GM18870 (cell line): ENCODE results near the gene BRCC3.

ENCODE experiments used
- ATAC-seq: cut with Tn5 transposase; IDR thresholded peaks from one replicate; pipeline ENCODE4 v1.9.1; 2021; ENCODE audit warnings: moderate library complexity; ENCODE audit not compliant: unreplicated experiment

BRCC3 gene

GRCh38 chrX:155070975-155071693 lies at the start of gene BRCC3, which contains the start of the genes CMC4 and MTCP1:
TSS of gene BRCC3 (plus strand) at chrX:155071508. CDS start at chrX:155071528, 20 bp downstream.
TSS of gene CMC4 (minus strand) at chrX:155071136. CDS start at chrX:155064023, 7,113 bp downstream.
TSS of gene MTCP1 (minus strand) at chrX:155071136. CDS start at chrX:155066010, 5,126 bp downstream.
- peak; percentile 62 for ATAC-seq

- ATAC-seq = no peak
Measured at GRCh38 chrX:155022585-155022984, 48.7 kb upstream of the BRCC3 start, which contains the start of gene F8. TSS of gene F8 (minus strand) at chrX:155022723. CDS start at chrX:155022552, 171 bp downstream.

- no peak for ATAC-seq
Measured at GRCh38 chrX:155023907-155024833, 47.1 kb upstream of the BRCC3 start.

GRCh38 chrX:155026420-155026726 lies 44.9 kb upstream of the BRCC3 start:
- ATAC-seq = no peak

GRCh38 chrX:155026727-155027508 lies 44.4 kb upstream of the BRCC3 start, which contains the start of gene FUNDC2:
TSS of gene FUNDC2 (plus strand) at chrX:155026844. CDS start at chrX:155026939, 95 bp downstream.
- peak; percentile 87 for ATAC-seq

- ATAC-seq = no peak
Measured at GRCh38 chrX:155027509-155028066, 43.7 kb upstream of the BRCC3 start.

GRCh38 chrX:155028129-155028528 lies 43.2 kb upstream of the BRCC3 start:
- ATAC-seq = no peak

- ATAC-seq = no peak
Measured at GRCh38 chrX:155028877-155029291, 42.4 kb upstream of the BRCC3 start.

- ATAC-seq = no peak
Measured at GRCh38 chrX:155031657-155032056, 39.7 kb upstream of the BRCC3 start.

GRCh38 chrX:155035688-155036087 lies 35.6 kb upstream of the BRCC3 start:
- no peak for ATAC-seq

GRCh38 chrX:155046129-155046810 lies 25.0 kb upstream of the BRCC3 start:
- no peak for ATAC-seq

GRCh38 chrX:155046811-155047528 lies 24.3 kb upstream of the BRCC3 start:
- no peak for ATAC-seq

- ATAC-seq = no peak
Measured at GRCh38 chrX:155048977-155049619, 22.2 kb upstream of the BRCC3 start.

GRCh38 chrX:155052738-155053498 lies 18.4 kb upstream of the BRCC3 start:
- no peak for ATAC-seq

- no peak for ATAC-seq
Measured at GRCh38 chrX:155053656-155054055, 17.7 kb upstream of the BRCC3 start.

- no peak for ATAC-seq
Measured at GRCh38 chrX:155054255-155054654, 17.1 kb upstream of the BRCC3 start.

- ATAC-seq = no peak
Measured at GRCh38 chrX:155055494-155055893, 15.8 kb upstream of the BRCC3 start.

- ATAC-seq = no peak
Measured at GRCh38 chrX:155056471-155056870, 14.8 kb upstream of the BRCC3 start.
